Measurements from ENCODE around the gene STK11IP.

The STK11IP gene

DNA sequence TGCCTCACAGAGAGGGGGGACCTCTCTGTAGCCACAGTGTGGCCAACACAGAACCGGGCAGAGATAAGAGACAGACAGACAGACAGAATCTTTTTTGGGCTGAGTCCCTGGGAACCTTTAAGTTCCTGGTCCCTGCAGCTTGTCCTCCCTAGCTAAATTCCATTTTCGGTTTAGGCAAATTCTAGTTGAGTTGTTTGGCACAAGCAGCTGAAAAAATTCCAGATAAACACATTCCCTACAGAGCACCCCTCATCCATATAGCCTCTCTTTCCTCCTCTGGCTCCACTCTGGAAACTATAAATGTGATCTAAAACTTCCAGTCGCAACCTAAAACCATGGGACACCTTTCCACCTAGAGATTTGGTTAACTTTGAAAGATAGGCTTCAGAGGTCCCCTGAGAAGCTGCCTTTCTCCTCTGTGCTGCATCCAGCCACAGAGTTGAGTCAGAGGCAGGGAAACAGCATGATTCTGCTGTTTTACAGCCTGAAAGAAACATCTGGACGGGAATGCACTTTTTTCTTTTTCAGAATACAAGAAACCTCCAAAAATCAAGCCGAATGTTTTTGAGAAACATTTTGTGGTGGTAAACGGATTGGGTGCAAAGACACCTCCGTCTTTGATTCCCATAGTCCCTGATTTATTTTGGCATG is 60.7 kb downstream of the STK11IP start:
- DNase-seq (ENCODE audit: low spot score): no peak
- TF ChIP-seq, protein P1, sequence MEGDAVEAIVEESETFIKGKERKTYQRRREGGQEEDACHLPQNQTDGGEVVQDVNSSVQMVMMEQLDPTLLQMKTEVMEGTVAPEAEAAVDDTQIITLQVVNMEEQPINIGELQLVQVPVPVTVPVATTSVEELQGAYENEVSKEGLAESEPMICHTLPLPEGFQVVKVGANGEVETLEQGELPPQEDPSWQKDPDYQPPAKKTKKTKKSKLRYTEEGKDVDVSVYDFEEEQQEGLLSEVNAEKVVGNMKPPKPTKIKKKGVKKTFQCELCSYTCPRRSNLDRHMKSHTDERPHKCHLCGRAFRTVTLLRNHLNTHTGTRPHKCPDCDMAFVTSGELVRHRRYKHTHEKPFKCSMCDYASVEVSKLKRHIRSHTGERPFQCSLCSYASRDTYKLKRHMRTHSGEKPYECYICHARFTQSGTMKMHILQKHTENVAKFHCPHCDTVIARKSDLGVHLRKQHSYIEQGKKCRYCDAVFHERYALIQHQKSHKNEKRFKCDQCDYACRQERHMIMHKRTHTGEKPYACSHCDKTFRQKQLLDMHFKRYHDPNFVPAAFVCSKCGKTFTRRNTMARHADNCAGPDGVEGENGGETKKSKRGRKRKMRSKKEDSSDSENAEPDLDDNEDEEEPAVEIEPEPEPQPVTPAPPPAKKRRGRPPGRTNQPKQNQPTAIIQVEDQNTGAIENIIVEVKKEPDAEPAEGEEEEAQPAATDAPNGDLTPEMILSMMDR (IDR thresholded peaks at IDR 0.05; ENCODE audit: extremely low read depth, missing control alignments): no peak

DNA sequence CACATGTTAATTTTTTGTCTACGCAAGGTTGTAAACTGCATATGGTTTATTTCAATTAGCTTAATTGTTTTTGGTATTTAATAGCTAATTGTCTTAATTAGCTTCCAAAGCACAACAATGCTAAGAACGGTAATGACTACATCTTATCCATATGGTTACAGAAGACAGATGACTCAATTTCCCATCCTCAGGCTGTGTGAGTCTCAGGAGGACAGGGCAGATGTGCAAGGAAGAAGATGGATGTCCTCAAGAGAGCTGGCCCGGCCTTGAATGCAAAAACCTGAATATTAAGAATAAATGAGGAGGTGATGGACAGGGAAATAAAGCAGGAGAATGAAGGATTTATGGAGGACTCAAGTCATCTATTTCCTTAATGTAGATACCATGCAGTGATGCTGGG is 61.2 kb downstream of the STK11IP start:
- no peak for DNase-seq (ENCODE audit: low spot score)
- TF ChIP-seq, protein P1 (IDR thresholded peaks at IDR 0.05; ENCODE audit: extremely low read depth, missing control alignments): no peak

DNA sequence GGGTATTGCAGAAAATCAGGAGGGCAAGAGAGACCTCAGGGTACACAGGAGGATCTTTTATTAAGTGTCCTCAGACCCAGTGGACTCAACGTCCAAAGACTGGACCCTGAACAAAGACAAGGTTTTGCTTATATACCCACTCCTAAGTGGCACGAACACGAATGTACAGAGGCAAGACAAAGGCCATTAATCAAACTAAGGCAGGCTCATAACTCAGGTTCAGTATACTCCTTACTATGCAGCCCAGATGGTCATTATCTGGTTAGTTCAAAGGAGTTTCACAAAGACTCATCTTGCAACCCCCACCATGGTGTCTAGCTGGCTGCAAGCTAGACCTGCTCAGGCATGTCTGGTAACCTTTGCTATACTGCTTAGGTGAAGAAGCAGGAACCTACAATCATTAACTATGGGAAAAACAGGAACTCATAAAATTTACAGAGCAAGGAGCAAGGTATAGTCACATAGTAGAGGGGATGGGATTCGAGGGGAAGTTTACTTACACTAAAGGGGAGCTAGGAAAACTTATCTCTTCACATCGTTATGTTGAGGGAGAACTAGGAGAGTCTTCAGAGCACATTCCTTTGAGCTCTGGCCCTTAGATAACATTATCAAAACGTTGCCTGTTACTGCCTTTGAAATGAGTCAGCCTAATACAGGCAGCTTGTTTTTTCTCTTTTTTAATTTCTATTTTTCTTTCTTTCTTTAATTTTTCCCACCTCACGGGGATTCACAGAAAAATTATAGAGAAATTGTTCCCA is 63.7 kb downstream of the STK11IP start:
- DNase-seq (ENCODE audit: low spot score): no peak
- TF ChIP-seq, protein P1 (IDR thresholded peaks at IDR 0.05; ENCODE audit: extremely low read depth, missing control alignments): no peak

- DNase-seq (ENCODE audit: low spot score): no peak
- TF ChIP-seq, protein P1 (IDR thresholded peaks at IDR 0.05; ENCODE audit: extremely low read depth, missing control alignments): no peak
Observed at GRCh38 chr2:219661955-219662395, 64.3 kb downstream of the STK11IP start.

GRCh38 chr2:219662566-219662965 is 64.9 kb downstream of the STK11IP start:
- DNase-seq (ENCODE audit: low spot score): no peak
- TF ChIP-seq, protein P1 (IDR thresholded peaks at IDR 0.05; ENCODE audit: extremely low read depth, missing control alignments): no peak

- TF ChIP-seq, protein P1 (IDR thresholded peaks at IDR 0.05; ENCODE audit: extremely low read depth, missing control alignments): no peak
- no peak for DNase-seq (ENCODE audit: low spot score)
Observed at GRCh38 chr2:219663116-219663762, 65.6 kb downstream of the STK11IP start.

GRCh38 chr2:219664041-219664440 is 66.4 kb downstream of the STK11IP start:
- no peak for DNase-seq (ENCODE audit: low spot score)
- TF ChIP-seq, protein P1 (IDR thresholded peaks at IDR 0.05; ENCODE audit: extremely low read depth, missing control alignments): no peak

Measured in GM20000 (cell line).